Thyroid gland (tissue), 4 donors: ENCODE results near the gene FRYL. TPM values are rescaled to one million over a fixed set of nuclear protein-coding genes. Genes with fewer than 3 reads are reported as not detected.
A peak's percentile ranks its signal among the peaks of the same experiment; 100 is the strongest.

Experiments
- DNase-seq, 2 donors: peaks; one replicate each; pipeline ENCODE4 v3.0.0-alpha.2; 2019
- H3K27ac ChIP-seq, 3 donors: fragments of 200-600 bp; sonication (generic); 1 replicate in 2 of 3; 2 replicates in 1 of 3; pipeline ENCODE4 v1.5.1; 2016 to 2019; ENCODE audit warnings: mild to moderate bottlenecking in 1 of 3, moderate library complexity in 1 of 3
- H3K27me3 ChIP-seq: fragments of 200-600 bp; sonication (generic); one replicate; pipeline ENCODE4 v1.5.1; 2019
- H3K36me3 ChIP-seq, 2 donors: fragments of 200-600 bp; sonication (generic); one replicate each; pipeline ENCODE4 v1.5.1; 2016 to 2019
- H3K4me1 ChIP-seq, 2 donors: fragments of 200-600 bp; sonication (generic); one replicate each; pipeline ENCODE4 v1.5.1; 2017 to 2019
- H3K4me3 ChIP-seq, 3 donors: fragments of 200-600 bp; sonication (generic); replicated peaks in 1 of 3; 1 replicate in 2 of 3; 2 replicates in 1 of 3; pipeline ENCODE4 v1.5.1; 2016; ENCODE audit warnings: mild to moderate bottlenecking in 1 of 3
- H3K9me3 ChIP-seq: fragments of 200-600 bp; sonication (generic); one replicate; pipeline ENCODE4 v1.5.1; 2017
- POLR2A ChIP-seq, 2 donors: fragments of 450-650 bp; IDR thresholded peaks; one replicate each; pipeline ENCODE4 v1.6.1; 2017; ENCODE audit warnings: antibody characterized with exemption in 2 of 2, mild to moderate bottlenecking in 2 of 2, moderate library complexity in 1 of 2
- WGBS, 2 donors: methylation state at CpG; one replicate each; pipeline ENCODE4 v1.1.5; 2017; 5-methylcytosine and 5-hydroxymethylcytosine counted together
- intact Hi-C: fragments of 100-400 bp; cut with DNase I; formaldehyde crosslinking; loops from one replicate; pipeline ENCODE4 v1.15.1; 2023
- total RNA-seq, 4 donors: library from RNA; depleted of rRNA; stranded (reverse); fragments of >200 nt; gene quantifications; one replicate each; pipeline ENCODE4 v1.2.3, GENCODE V29; 2016
- TF ChIP-seq, protein P1 (sequence below), 6 experiments: fragments of 200-600 bp in 3 of 6; fragments of 450-650 bp in 3 of 6; sonication (generic) in 3 of 6; IDR thresholded peaks; one replicate each; pipeline ENCODE4 v1.5.1; 2016 to 2019; ENCODE audit warnings: antibody characterized with exemption in 6 of 6, mild to moderate bottlenecking in 2 of 6, inconsistent platforms in 1 of 6, moderate library complexity in 1 of 6

Gene FRYL
- total RNA-seq, 4 donors from 2014 or later: 48.7 to 90.4 (median 67.8) TPM

DNA sequence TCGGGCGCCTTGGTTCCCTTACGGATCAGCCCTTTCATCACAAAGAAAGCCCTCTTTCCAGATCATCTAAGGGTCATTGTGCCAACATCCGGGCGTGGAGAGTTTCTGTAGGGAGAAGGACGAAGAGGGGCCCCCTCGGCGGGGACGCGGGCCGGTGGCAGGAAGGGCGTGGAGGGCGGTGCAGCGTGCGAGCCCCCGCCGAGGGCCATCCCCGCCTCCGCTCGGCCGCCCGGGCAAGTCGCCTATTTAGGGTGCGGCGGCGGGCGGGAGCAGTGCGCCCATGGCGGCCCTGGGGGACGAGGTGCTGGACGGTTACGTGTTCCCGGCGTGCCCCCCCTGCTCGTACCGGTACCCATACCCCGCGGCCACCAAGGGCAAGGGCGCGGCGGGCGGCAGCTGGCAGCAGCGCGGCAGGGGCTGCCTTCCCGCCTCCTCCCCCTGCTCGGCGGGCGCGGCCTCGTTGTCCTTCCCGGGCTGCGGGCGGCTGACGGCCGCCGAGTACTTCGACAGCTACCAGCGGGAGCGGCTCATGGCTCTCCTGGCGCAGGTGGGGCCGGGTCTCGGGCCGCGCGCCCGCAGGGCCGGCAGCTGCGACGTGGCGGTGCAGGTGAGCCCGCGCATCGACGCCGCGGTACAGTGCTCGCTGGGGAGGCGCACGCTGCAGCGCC lies 289.9 kb downstream of the FRYL start, which contains the start of gene ZAR1:
Gene ZAR1 (plus strand): TSS at position 241 of the 668 bp plus-strand sequence. CDS start 40 bp downstream, at position 281.
- no peak for DNase-seq
- peaks cover 0 to 13% of the 10 kb centered on the region in 2 donors for H3K4me1 ChIP-seq
- no peak within 1 kb of the TSS for H3K27ac ChIP-seq
- peaks cover 14% of the 10 kb centered on the region for H3K27me3 ChIP-seq
- intact Hi-C loops: no loop called here
- no peaks in the 10 kb centered on the region for H3K9me3 ChIP-seq
- peak within 1 kb of the TSS in 1 of 3 donors; percentile 15 for H3K4me3 ChIP-seq
- no peaks in the 10 kb centered on the region for H3K36me3 ChIP-seq
- no peak for TF ChIP-seq POLR2A (IDR thresholded peaks at IDR 0.05)
- TF ChIP-seq, protein P1, sequence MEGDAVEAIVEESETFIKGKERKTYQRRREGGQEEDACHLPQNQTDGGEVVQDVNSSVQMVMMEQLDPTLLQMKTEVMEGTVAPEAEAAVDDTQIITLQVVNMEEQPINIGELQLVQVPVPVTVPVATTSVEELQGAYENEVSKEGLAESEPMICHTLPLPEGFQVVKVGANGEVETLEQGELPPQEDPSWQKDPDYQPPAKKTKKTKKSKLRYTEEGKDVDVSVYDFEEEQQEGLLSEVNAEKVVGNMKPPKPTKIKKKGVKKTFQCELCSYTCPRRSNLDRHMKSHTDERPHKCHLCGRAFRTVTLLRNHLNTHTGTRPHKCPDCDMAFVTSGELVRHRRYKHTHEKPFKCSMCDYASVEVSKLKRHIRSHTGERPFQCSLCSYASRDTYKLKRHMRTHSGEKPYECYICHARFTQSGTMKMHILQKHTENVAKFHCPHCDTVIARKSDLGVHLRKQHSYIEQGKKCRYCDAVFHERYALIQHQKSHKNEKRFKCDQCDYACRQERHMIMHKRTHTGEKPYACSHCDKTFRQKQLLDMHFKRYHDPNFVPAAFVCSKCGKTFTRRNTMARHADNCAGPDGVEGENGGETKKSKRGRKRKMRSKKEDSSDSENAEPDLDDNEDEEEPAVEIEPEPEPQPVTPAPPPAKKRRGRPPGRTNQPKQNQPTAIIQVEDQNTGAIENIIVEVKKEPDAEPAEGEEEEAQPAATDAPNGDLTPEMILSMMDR (IDR thresholded peaks at IDR 0.05): no peak
- 2 to 4% methylated on average over 4 to 11 of the region's 80 CpGs for WGBS, 2 donors

DNA sequence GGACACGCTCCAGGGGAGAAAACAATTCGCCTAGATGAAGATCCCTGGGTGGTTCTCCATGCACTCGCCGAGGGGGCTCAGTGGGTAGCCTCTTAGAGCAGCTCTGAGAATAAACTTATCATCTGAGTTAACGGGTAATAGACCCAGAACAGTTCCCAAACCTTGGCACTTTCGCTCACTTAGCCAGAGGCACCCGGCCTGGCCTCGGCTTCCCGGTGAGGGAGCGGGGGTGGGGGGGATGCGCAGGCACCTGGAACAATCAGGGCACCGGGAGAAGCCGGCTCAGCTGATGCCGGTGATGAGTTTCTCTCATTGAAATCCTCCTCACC lies 290.4 kb downstream of the FRYL start:
- TF ChIP-seq, protein P1 (IDR thresholded peaks at IDR 0.05): no peak
- TF ChIP-seq POLR2A (IDR thresholded peaks at IDR 0.05): no peak
- H3K36me3 ChIP-seq: no peaks in the 10 kb centered on the region
- peaks cover 0 to 13% of the 10 kb centered on the region in 2 donors for H3K4me1 ChIP-seq
- WGBS, 2 donors: 20 to 38% methylated on average over 11 to 14 of the region's 14 CpGs
- peaks cover 14% of the 10 kb centered on the region for H3K27me3 ChIP-seq
- intact Hi-C loops: no loop called here
- H3K4me3 ChIP-seq: peak overlapping the region in 1 of 3 donors; percentile 15
- no peak for DNase-seq
- no peaks in the 10 kb centered on the region for H3K9me3 ChIP-seq
- no peak overlapping the region for H3K27ac ChIP-seq

DNA sequence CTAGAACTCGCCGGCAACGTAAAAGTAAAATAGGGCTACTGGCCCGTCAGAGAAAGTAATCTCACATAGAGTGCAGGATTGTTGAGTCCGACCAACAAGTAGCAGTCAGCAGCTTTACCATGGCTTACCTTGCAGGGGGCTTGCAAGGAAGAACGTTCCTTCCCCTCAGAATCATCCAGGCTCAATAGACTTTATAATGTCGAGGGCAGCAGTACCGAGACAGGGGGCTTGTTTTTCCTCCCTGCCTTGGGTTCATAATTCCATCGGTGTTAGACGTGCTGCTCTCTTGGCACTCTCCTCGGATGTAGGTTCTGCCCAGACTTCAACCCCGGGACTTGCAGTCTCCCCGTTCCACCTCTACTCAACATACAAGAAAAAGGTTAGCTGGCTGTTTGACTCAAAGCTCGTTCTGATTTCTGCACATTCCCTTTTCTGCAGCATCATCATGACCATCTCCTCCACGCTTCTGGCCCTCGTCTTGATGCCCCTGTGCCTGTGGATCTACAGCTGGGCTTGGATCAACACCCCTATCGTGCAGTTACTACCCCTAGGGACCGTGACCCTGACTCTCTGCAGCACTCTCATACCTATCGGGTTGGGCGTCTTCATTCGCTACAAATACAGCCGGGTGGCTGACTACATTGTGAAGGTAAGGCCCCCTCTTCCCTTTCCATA lies 295.4 kb downstream of the FRYL start:
- peaks cover 4 to 13% of the 10 kb centered on the region in 2 donors for H3K4me1 ChIP-seq
- H3K9me3 ChIP-seq: no peaks in the 10 kb centered on the region
- peaks cover 14% of the 10 kb centered on the region for H3K27me3 ChIP-seq
- no peaks in the 10 kb centered on the region for H3K36me3 ChIP-seq
- intact Hi-C loops: no loop called here
- WGBS, 2 donors: 51 to 59% methylated on average over 22 of the region's 22 CpGs
- DNase-seq: no peak
- no peak overlapping the region for H3K27ac ChIP-seq
- no peak overlapping the region for H3K4me3 ChIP-seq
- TF ChIP-seq, protein P1 (IDR thresholded peaks at IDR 0.05): no peak
- TF ChIP-seq POLR2A (IDR thresholded peaks at IDR 0.05): no peak

DNA sequence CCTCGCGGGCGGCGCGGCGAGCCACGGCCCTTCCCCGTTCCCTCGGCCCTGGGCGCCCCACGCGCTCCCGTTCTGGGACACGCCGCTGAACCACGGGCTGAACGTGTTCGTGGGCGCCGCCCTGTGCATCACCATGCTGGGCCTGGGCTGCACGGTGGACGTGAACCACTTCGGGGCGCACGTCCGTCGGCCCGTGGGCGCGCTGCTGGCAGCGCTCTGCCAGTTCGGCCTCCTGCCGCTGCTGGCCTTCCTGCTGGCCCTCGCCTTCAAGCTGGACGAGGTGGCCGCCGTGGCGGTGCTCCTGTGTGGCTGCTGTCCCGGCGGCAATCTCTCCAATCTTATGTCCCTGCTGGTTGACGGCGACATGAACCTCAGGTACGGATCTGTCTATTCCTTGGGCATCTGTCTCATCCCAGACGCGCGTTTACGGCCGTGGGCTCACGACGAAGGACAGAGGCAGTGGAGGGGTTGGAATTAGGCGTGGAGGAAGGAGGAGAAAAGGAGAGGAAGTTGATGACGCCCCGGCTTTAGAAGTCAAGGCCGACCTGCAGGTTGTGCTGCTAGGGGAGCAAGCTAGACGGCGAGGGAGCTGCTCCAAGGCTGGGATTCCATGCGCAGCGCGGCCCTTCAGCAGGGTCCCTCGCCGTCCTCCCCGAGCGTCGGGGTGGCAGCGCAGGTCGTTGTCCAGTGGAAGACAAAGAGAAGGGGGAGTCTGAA lies 296.1 kb downstream of the FRYL start:
- H3K27me3 ChIP-seq: peaks cover 14% of the 10 kb centered on the region
- H3K27ac ChIP-seq: no peak overlapping the region
- H3K9me3 ChIP-seq: no peaks in the 10 kb centered on the region
- intact Hi-C loops: no loop called here
- no peak for DNase-seq
- no peaks in the 10 kb centered on the region for H3K36me3 ChIP-seq
- WGBS, 2 donors: 13 to 16% methylated on average over 28 to 46 of the region's 66 CpGs
- no peak for TF ChIP-seq POLR2A (IDR thresholded peaks at IDR 0.05)
- TF ChIP-seq, protein P1 (IDR thresholded peaks at IDR 0.05): no peak
- peaks cover 4 to 13% of the 10 kb centered on the region in 2 donors for H3K4me1 ChIP-seq
- H3K4me3 ChIP-seq: peak overlapping the region in 1 of 3 donors; percentile 23
